Measurements from ENCODE around the gene RB1. TPM values are rescaled to one million over a fixed set of nuclear protein-coding genes. Genes with fewer than 3 reads are reported as not detected.

RB1 gene
- total RNA-seq, 1 experiment from 2014 or later: 57.1 TPM

DNA sequence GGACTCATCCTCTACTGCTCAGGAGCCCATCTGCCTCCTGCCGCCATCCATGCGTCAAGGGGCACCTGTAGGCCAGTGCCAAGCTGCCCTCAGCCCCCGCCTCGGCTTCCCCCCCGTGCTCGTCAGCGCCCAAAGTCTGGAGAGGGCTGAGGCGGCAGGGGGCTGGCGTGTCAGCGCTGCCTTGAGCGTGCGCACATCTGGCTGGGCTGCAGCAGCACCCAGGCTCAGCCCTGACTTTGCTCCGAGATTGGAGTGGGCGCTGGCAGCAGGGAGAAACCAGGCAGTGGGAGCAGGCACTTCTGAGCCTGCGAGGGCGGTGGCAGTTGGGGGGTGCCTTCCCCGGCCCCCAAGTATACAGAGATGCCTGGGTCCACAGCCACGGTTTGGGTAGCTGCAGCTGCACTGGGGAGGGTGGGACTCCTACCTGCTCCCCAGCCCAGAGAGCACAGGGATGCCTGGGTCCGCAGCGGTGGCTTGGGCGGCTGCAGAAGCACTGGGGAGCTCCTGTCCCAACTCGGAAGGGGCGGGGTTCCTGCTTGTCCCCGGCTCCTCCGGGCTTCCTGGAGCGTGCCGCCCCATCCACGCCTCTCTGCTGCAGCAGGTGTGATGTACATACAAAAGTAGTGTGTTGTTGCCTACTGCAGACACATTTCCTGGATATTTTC lies 154.2 kb downstream of the RB1 start:
- intact Hi-C loops (cut with micrococcal nuclease; ENCODE audit: unreplicated experiment): no loop called here
- no peak overlapping the region for H3K4me3 ChIP-seq (ENCODE audit: low read depth, low read length, poor library complexity, severe bottlenecking)
- no peaks in the 10 kb centered on the region for H3K27me3 ChIP-seq (replicated peaks; ENCODE audit: insufficient read depth, low read depth, low read length, poor library complexity)
- no peaks in the 10 kb centered on the region for H3K4me1 ChIP-seq (ENCODE audit: insufficient read depth, low read length, poor library complexity, severe bottlenecking)
- DNase-seq (ENCODE audit: low spot score): no peak
- no peaks in the 10 kb centered on the region for H3K9me3 ChIP-seq (ENCODE audit: low read depth, low read length, poor library complexity, severe bottlenecking)
- ChIA-PET POLR2A (ENCODE audit: low non-redundant PET) (no interaction called here), CTCF (interaction anchor here (1.0 kb wide), 1 partner anchor 122 kb away, joined by 6 read pairs; no protein-coding TSS in a partner anchor)
- H3K27ac ChIP-seq (ENCODE audit: low read depth, low read length, poor library complexity, severe bottlenecking): no peak overlapping the region
- BruUV-seq (replicated peaks): no TSS peak
- TF ChIP-seq, protein P1, sequence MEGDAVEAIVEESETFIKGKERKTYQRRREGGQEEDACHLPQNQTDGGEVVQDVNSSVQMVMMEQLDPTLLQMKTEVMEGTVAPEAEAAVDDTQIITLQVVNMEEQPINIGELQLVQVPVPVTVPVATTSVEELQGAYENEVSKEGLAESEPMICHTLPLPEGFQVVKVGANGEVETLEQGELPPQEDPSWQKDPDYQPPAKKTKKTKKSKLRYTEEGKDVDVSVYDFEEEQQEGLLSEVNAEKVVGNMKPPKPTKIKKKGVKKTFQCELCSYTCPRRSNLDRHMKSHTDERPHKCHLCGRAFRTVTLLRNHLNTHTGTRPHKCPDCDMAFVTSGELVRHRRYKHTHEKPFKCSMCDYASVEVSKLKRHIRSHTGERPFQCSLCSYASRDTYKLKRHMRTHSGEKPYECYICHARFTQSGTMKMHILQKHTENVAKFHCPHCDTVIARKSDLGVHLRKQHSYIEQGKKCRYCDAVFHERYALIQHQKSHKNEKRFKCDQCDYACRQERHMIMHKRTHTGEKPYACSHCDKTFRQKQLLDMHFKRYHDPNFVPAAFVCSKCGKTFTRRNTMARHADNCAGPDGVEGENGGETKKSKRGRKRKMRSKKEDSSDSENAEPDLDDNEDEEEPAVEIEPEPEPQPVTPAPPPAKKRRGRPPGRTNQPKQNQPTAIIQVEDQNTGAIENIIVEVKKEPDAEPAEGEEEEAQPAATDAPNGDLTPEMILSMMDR (conservative IDR thresholded peaks at IDR 0.05; ENCODE audit: low read depth, low read length): no peak
- no peak for TF ChIP-seq EZH2 (IDR thresholded peaks at IDR 0.05; ENCODE audit: borderline replicate concordance, low read depth, low read length, poor library complexity, severe bottlenecking)
- peaks cover 14% of the 10 kb centered on the region for H3K36me3 ChIP-seq (ENCODE audit: insufficient read depth, low read length, poor library complexity, severe bottlenecking)

DNA sequence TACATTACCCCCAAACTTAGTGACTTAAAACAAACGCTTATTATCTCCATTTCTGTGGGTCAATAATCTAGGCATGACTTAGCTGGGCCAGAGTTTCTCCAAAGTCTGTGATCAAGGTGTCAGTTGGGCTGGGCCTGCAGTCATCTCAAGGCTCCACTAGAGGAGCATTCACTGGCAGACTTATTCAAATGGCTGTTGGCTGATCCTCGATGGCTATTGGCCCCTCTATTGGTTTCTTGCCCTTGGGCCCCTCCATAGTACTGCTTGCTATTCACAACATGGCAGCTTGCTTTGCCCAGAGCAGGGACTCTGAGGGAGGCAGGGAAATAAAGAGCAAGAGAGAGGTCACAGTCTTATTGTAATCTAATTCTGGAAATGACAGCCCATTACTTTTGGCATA lies 171.7 kb downstream of the RB1 start:
- no peaks in the 10 kb centered on the region for H3K9me3 ChIP-seq (ENCODE audit: low read depth, low read length, poor library complexity, severe bottlenecking)
- TF ChIP-seq EZH2 (IDR thresholded peaks at IDR 0.05; ENCODE audit: borderline replicate concordance, low read depth, low read length, poor library complexity, severe bottlenecking): no peak
- TF ChIP-seq, protein P1 (conservative IDR thresholded peaks at IDR 0.05; ENCODE audit: low read depth, low read length): no peak
- no peak overlapping the region for H3K27ac ChIP-seq (ENCODE audit: low read depth, low read length, poor library complexity, severe bottlenecking)
- intact Hi-C loops (cut with micrococcal nuclease; ENCODE audit: unreplicated experiment): no loop called here
- CTCF ChIA-PET: no interaction called here
- no peak for DNase-seq (ENCODE audit: low spot score)
- no TSS peak for BruUV-seq (replicated peaks)
- no peaks in the 10 kb centered on the region for H3K27me3 ChIP-seq (replicated peaks; ENCODE audit: insufficient read depth, low read depth, low read length, poor library complexity)
- H3K4me3 ChIP-seq (ENCODE audit: low read depth, low read length, poor library complexity, severe bottlenecking): no peak overlapping the region
- H3K4me1 ChIP-seq (ENCODE audit: insufficient read depth, low read length, poor library complexity, severe bottlenecking): no peaks in the 10 kb centered on the region
- H3K36me3 ChIP-seq (ENCODE audit: insufficient read depth, low read length, poor library complexity, severe bottlenecking): no peaks in the 10 kb centered on the region
- POLR2A ChIA-PET (ENCODE audit: low non-redundant PET): no interaction called here

DNA sequence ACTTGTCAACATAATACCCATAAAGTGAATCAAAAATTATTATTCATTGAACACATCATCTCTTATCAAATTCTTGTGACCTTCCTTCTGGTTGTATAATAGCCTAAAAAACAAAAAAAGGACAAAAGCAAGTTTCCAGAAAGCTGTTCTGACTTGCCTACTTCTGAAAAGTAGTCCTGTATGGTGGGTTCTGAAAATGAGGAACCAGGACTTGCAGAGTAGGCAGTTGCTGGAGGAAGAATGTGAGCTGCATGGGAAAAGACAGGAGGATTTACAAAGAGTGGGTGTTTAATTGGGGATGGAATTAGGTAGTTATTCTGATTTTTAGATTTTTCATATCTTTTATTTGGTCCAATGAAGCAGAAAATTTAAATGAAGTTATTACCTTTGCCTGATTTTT lies 172.7 kb downstream of the RB1 start:
- Histone ChIP-seq H3K4me1 (ENCODE audit: insufficient read depth, low read length, poor library complexity, severe bottlenecking) (no peaks in the 10 kb centered on the region), H3K9me3 (ENCODE audit: low read depth, low read length, poor library complexity, severe bottlenecking) (no peaks in the 10 kb centered on the region), H3K4me3 (ENCODE audit: low read depth, low read length, poor library complexity, severe bottlenecking) (no peak overlapping the region), H3K36me3 (ENCODE audit: insufficient read depth, low read length, poor library complexity, severe bottlenecking) (no peaks in the 10 kb centered on the region), H3K27ac (ENCODE audit: low read depth, low read length, poor library complexity, severe bottlenecking) (no peak overlapping the region), H3K27me3 (replicated peaks; ENCODE audit: insufficient read depth, low read depth, low read length, poor library complexity) (no peaks in the 10 kb centered on the region)
- TF ChIP-seq, protein P1 (conservative IDR thresholded peaks at IDR 0.05; ENCODE audit: low read depth, low read length): no peak
- no peak for TF ChIP-seq EZH2 (IDR thresholded peaks at IDR 0.05; ENCODE audit: borderline replicate concordance, low read depth, low read length, poor library complexity, severe bottlenecking)
- no TSS peak for BruUV-seq (replicated peaks)
- ChIA-PET CTCF (no interaction called here), POLR2A (ENCODE audit: low non-redundant PET) (no interaction called here)
- intact Hi-C loops (cut with micrococcal nuclease; ENCODE audit: unreplicated experiment): no loop called here
- DNase-seq (ENCODE audit: low spot score): no peak

Data from A673 (cell line).